EH (cell line): ENCODE data around the gene ZDHHC23.

Experiments used
- DNase-seq: peaks from one replicate; pipeline ENCODE4 v3.0.0-alpha.2; 2015; ENCODE audit warnings: low read depth

Gene ZDHHC23

GRCh38 chr3:113947372-113948014, at the start of gene ZDHHC23:
ZDHHC23 (plus strand) TSS chr3:113948013; CDS start chr3:113948803, 790 bp downstream.
- DNase-seq = peak; percentile 59

- DNase-seq = peak; percentile 84
Measured at GRCh38 chr3:113898892-113899291, 48.9 kb upstream of the ZDHHC23 start.

GRCh38 chr3:113906568-113907140, 41.2 kb upstream of the ZDHHC23 start:
- no peak for DNase-seq

GRCh38 chr3:113908133-113908532, 39.7 kb upstream of the ZDHHC23 start:
- no peak for DNase-seq

GRCh38 chr3:113910966-113911365, 36.8 kb upstream of the ZDHHC23 start:
- DNase-seq = peak; percentile 37

GRCh38 chr3:113912552-113913236, 35.1 kb upstream of the ZDHHC23 start:
- peak; percentile 67 for DNase-seq

- DNase-seq = peak; percentile 94
Measured at GRCh38 chr3:113914646-113915045, 33.2 kb upstream of the ZDHHC23 start.

GRCh38 chr3:113927556-113927955, 20.3 kb upstream of the ZDHHC23 start:
- no peak for DNase-seq

GRCh38 chr3:113946831-113947230, 982 bp upstream of the ZDHHC23 start:
- DNase-seq = no peak

GRCh38 chr3:113948015-113948917, 453 bp downstream of the ZDHHC23 start:
- peak; percentile 3 for DNase-seq

- peak; percentile 16 for DNase-seq
Measured at GRCh38 chr3:113952921-113953320, 5.1 kb downstream of the ZDHHC23 start.

GRCh38 chr3:113953677-113954076, 5.9 kb downstream of the ZDHHC23 start:
- DNase-seq = no peak

GRCh38 chr3:113954091-113954685, 6.4 kb downstream of the ZDHHC23 start:
- no peak for DNase-seq

- DNase-seq = no peak
Measured at GRCh38 chr3:113963879-113964278, 16.1 kb downstream of the ZDHHC23 start.

- no peak for DNase-seq
Measured at GRCh38 chr3:113966172-113966571, 18.4 kb downstream of the ZDHHC23 start.

- DNase-seq = peak; percentile 52
Measured at GRCh38 chr3:113968986-113969385, 21.2 kb downstream of the ZDHHC23 start.

- no peak for DNase-seq
Measured at GRCh38 chr3:113977822-113978221, 30.0 kb downstream of the ZDHHC23 start.

- no peak for DNase-seq
Measured at GRCh38 chr3:113979916-113980315, 32.1 kb downstream of the ZDHHC23 start.

- no peak for DNase-seq
Measured at GRCh38 chr3:113981803-113982202, 34.0 kb downstream of the ZDHHC23 start.

GRCh38 chr3:113983544-113983943, 35.7 kb downstream of the ZDHHC23 start:
- DNase-seq = no peak

- no peak for DNase-seq
Measured at GRCh38 chr3:113985541-113985940, 37.7 kb downstream of the ZDHHC23 start.

- DNase-seq = no peak
Measured at GRCh38 chr3:114005481-114005880, 57.7 kb downstream of the ZDHHC23 start.
